DOHH2 (cell line): ENCODE data around the gene TRIM54.

ENCODE experiments used
- EZH2phosphoT487 ChIP-seq: fragments of 200-600 bp; sonication (generic); IDR thresholded peaks from 2 replicates; pipeline ENCODE4 v1.6.1; 2017; ENCODE audit warnings: borderline replicate concordance, mild to moderate bottlenecking, antibody characterized with exemption, low read length, moderate library complexity, mixed read lengths
- TF ChIP-seq, protein P1 (sequence below): fragments of 200-600 bp; sonication (generic); IDR thresholded peaks from one replicate; pipeline ENCODE4 v1.5.1; 2014; ENCODE audit warnings: antibody characterized with exemption, mild to moderate bottlenecking, low read depth, low read length; ENCODE audit not compliant: poor library complexity, severe bottlenecking

DNA sequence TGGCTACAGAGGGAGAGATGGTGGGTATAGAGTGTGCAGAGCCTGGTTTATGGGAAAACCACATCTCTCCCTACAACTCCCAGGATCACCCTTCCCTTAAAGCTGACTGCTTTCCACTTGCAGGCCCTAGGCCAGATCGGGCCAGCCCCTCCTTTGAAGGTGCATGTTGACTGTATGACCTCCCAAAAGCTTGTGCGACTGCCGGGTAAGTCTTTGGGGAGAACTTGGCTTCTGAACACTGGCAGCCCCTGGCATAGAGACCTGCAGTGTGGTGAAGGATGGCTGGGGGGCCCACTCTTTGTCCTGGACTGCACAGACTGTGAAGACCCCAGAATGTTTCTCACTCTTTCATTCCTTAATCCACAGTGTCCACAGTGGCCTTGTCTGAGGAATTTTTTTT is 45.6 kb upstream of the TRIM54 start:
- TF ChIP-seq, protein P1, sequence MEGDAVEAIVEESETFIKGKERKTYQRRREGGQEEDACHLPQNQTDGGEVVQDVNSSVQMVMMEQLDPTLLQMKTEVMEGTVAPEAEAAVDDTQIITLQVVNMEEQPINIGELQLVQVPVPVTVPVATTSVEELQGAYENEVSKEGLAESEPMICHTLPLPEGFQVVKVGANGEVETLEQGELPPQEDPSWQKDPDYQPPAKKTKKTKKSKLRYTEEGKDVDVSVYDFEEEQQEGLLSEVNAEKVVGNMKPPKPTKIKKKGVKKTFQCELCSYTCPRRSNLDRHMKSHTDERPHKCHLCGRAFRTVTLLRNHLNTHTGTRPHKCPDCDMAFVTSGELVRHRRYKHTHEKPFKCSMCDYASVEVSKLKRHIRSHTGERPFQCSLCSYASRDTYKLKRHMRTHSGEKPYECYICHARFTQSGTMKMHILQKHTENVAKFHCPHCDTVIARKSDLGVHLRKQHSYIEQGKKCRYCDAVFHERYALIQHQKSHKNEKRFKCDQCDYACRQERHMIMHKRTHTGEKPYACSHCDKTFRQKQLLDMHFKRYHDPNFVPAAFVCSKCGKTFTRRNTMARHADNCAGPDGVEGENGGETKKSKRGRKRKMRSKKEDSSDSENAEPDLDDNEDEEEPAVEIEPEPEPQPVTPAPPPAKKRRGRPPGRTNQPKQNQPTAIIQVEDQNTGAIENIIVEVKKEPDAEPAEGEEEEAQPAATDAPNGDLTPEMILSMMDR = no peak
- TF ChIP-seq EZH2phosphoT487 = no peak
